Activated CD8-positive, alpha-beta memory T cell treated with anti-CD3 and anti-CD28 coated beads, Interleukin-2, amount 50 U/mL, for 24 hours (primary cell): ENCODE results near the gene INPP4A.

Experiments used
- DNase-seq: peaks from one replicate; pipeline ENCODE4 v3.0.0-alpha.2; 2020; ENCODE audit errors: extremely low read depth

Gene INPP4A

DNA sequence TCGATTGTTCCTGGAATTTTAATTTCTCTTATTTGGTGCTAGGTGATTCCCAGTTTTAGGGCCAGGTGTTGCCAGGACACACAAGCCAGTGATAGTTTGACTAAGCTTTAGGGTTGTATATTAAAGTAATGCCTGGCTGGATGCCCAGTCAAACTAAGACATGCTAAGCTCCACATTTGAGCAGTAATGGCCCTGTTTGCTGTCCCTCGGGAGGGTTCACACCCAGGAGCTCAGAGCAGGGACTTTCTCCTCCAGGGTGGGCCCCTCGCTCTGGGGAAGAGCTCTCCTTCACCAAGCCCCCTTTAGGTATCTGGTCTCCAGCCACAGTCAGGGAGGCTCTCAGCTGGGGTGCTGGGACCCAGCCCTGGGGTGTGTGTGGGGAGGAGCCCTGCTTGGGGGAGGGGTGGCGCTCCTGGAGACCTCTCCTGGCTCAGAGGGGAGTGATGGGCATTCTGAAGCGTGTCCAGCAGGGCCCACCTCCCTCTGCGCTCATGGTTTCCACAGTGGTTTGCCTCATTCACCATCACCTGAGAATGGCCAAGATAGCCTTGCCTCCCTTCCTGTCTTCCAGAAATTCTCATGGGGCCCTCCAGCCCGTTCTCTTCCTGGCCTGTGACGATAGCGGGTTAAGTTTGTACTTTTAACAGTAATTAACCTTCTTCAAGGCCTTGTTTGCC lies 31.7 kb downstream of the INPP4A start:
- DNase-seq = no peak

- no peak for DNase-seq
These were observed 32.4 kb downstream of the INPP4A start for GRCh38 chr2:98477036-98477435.

DNA sequence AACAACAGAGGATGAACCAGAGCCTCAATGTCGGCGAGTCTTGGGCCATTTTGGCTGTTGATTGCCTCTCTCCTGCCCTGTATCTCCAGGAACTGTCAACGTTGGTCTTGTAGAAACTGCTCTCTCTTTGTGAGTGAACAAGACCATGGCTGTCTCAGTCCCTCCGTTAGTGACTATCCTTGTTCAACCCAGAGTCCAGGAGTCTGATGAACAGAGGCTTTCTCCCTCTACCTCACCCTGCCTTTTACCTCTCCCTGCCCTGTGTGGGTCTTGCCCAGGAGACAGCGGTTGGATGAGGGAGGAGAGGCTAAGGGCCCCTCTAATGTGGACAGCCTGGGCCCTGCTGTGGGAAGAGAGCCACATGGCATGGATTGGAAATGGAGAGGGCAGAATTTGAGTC lies 32.8 kb downstream of the INPP4A start:
- no peak for DNase-seq

DNA sequence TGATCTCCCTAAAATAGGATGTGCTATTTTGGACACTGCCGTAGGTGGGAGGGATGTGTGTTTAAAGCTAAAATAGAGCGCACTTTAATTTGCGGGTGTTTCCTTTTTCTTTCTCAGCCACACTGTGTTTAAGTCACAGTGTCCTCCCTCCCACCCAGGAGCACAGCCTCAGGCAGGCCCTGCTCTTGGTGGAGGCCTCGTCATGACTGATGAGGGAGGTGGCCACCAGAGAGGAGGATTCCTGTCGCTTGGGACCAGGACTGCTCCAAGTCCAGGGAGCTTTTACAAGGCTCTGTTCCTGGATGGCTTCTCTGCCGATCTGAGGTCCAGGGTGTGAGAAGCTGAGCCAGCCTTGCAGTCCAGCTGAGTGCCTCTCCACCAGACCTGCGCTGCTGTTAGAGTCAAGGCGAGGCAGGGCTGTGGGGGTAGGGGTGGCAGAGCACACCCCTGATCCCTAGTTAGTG lies 33.5 kb downstream of the INPP4A start:
- no peak for DNase-seq

- no peak for DNase-seq
These were observed 34.2 kb downstream of the INPP4A start for GRCh38 chr2:98478907-98479306.

DNA sequence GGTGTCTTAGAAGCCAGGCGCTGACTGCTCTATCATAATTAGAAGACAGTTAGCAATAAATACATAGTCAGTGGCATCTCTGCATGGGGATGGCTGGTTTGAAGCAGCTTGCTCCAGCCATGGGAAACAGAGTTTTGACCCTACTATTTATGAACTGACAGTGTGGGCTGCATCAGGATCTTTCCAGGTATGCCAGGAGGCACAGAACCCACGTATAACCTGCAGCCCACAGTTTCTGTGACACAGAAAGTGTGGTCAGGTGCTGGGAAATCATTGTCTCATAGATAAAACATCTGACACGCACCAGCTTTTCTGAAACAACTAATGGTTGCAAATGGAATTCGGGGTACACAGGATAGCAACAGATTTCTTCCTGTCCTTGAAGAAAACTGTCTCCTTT lies 34.7 kb downstream of the INPP4A start:
- no peak for DNase-seq

GRCh38 chr2:98479959-98480524 lies 35.4 kb downstream of the INPP4A start:
- DNase-seq = no peak

- DNase-seq = no peak
These were observed 35.9 kb downstream of the INPP4A start for GRCh38 chr2:98480598-98480997.

DNA sequence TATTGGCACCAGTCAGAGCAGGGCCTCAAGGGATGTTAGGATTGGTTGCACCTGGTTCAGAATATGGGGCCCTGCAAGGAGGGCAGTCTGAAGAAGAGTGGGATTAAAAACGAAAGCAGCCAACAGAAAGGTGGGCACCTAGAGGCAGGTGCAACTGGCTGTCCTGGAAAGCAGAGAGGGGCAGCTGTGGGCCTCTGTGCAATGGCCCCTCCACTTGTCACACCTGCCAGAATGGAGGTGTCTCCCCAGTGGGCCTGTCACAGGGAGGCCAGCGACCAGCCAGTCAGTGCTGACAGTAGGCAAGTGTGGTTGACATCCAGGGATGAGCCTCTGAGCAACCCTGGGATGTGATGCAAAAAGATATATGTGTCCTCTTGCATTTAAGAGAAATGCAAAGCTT lies 37.7 kb downstream of the INPP4A start:
- no peak for DNase-seq

DNA sequence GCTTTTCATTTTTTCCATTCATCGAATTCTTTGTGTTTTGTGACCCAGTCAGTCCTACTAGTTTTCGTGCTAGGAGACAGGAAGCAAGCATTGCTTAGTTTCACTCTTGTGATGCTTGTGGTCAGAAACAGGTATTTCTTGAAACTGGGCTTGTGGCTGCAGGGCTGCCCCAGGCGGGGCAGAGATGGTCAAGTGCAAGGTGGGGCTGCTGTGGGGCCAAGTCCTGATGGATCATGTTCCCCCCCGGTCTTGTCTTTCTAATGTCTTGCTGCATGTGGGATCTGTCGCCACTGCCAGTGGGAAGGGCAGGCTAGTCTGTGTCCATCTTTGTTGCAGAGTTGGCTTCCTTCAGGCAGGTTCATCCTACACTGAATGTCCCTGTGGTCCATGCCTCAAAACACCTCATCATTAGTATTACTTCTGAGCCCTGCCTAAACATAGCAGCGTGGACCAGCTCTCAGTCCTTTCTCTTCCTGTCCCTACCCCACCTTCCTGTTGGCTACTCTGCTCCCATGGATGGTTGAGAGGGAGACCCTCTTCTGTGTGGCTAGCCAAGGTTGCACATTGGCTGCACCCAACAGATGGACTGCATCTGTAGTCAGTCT lies 38.7 kb downstream of the INPP4A start:
- DNase-seq = no peak

- DNase-seq = no peak
These were observed 39.5 kb downstream of the INPP4A start for GRCh38 chr2:98484121-98484557.

- DNase-seq = no peak
These were observed 40.2 kb downstream of the INPP4A start for GRCh38 chr2:98484652-98485452.

GRCh38 chr2:98485453-98485755 lies 40.7 kb downstream of the INPP4A start:
- DNase-seq = no peak

DNA sequence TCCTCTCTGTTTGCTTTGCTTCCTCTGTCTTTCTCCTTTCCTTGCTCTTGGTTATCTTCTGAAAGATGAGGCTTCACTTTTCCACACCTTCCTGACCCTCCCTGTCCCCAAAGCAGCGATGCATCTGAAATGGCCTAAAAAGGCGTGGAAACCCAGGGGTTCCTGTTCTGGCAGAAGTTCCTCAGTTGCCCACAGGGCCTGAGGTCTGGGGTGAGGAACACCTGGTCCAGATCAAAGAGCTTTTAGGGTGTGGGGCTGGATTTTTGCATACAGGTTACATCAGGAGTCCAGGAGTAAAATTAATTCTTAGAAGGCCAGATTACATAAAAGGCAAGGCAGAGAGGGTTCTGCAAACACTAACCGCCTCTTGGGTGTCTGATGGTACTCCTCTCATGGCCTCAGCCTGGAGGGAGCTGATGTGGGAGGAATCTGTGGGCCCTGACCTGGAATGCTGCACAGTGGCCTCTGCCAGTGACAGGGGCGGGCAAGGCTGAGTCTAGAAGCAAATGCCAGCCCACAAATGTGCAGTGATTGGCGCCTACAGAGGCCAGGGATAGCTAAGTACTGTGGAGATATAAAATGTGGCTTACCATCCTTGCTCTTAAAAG lies 41.8 kb downstream of the INPP4A start:
- no peak for DNase-seq

DNA sequence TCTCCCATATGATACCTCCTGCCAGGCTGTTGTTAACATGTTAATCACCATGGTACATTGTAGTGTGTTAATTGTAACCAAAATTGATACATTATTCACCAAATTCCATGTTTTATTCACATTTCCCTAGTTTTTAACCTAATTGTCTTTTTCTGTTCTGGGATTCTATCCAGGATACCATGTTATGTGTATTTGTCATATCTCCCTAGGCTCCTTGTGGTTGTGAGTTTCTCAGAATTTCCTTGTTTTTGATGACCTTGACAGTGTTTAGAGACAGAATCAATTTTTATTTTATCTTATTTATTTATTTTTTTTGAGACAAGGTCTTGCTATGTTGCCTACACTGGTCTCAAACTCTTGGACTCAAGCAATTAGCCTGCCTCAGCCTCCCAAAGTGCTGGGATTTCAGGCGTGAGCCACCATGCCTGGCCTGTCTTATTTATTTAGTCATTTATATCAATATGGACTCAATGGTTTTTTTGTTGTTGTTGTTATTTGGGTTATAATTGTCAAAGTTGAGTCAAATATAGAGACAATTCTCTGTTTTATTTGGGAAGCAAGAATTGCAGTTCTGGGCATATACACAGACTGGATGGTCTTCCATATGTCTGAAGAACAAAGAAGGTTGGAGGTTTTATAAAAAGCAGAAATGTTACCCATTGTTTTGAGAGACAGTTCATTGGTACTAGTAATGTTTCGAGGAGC lies 42.6 kb downstream of the INPP4A start:
- no peak for DNase-seq

GRCh38 chr2:98487806-98488189 lies 43.1 kb downstream of the INPP4A start:
- DNase-seq = no peak

DNA sequence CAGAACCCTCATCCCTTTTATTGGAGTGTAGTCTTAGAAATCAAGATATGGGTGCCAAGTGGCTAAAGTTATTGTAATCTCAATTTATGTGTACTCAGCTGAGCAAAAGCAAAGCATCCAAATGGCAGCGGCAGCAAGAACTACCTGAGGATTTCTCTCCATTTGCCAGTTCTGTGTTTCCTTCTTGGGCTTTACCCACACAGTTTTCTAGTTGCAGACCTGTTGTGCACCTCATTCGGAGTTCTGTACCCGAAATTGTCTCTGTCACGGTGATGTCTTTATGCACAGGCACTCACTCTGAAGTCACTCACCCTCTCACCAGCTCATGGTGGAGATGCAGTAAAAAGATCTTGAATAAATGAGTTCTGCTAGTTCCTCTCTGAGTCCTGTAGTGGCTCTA lies 43.6 kb downstream of the INPP4A start:
- DNase-seq = no peak

- DNase-seq = no peak
These were observed 44.8 kb downstream of the INPP4A start for GRCh38 chr2:98489486-98489885.

DNA sequence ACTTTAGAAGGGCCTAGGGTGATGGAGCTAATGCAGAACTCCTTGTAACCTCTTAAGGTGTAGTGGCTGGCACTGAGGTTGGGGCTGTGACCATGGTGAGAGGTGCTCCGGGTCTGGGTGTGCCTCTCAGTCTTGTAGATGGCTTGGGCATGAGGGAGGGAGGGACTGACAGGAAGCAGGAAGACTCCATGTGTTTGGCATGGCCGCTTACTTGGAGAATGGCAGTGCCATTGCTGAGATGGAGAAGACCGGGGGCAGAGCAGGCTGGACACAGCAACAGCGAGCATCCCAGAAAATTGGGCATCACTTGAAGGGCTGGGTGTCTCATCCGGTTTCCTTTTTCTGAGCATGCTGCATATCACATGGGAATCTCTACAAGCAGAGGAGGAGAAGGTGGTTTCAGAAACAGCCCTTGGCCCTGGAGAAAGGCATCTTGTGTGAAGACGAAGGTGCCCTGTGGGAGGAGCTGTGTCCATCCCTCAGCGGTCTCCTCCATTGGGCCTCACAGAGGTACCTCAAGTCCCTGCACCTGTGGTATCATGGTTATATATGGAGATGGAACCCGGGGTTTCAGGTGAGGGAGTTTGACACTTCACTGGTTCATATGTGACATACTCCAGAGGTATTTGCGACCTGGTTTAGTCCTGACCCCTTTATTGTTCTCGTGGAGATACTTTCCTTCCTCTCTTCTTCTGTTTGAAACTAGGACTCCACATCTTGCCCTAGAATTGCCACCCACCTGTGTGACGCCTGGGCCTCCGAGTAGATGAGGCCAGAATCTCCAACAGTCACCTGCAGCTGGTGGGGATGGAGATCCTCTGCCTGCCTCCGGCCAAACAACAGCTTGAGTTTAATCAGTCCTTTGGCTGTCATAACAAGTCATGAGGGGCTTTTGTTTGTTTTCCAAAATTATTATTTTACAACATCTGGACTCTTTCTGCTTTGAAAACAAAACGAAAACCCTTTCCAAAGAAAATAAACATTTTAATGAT lies 45.6 kb downstream of the INPP4A start:
- no peak for DNase-seq

DNA sequence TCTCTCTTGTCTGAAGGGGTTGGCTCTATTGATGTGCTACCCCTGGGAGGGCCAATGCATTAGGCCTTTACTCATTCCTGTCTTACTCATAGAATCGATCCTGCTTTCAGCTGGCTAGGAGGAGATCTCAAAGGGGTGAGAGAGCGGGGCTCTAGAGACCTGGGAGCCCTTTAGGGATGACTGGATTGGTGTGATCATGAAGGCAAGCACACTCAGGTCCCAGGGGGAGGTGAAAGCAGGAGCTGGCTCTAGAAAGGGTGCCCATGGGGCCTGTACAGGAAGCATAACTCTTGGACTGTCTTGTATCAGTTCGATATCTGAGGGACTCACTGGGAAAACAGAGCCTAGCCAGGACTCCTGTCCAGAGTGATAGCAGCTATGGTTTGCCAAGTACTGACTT lies 47.8 kb downstream of the INPP4A start:
- no peak for DNase-seq
